ENCODE results near the gene C16orf95.

DNA sequence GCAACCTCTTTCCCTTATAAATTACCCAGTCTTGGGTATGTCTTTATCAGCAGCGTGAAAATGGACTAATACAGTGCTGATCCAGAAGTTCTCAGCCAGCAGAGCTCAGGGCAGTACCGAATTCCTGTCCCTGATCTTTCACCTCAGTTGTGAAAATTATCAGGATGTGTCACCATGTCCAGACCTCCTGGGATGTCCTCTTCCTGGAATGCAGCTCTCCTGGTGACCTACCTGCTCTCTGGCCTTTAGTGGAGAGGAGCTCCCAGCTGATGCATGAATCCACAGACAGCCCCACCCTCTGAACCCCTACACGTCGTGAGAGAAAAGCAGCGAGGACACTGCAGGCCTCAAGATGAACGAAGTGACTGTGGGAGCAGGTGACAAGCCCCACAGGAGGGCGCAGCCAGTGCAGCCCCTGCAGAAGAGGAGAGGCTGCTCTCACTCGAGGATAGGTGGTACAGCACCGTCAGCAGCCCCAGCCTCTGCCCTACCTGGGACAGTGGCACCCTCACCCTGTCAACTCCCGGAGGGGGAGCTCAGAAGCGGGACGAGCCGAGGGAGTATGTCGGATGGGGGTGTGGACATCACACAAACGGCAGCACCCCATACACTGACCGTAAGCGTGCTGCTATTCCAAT, 22.0 kb upstream of the C16orf95 start:
- TF ChIP-seq TCF7L2 (IDR thresholded peaks at IDR 0.05; ENCODE audit: low read depth, low read length) (no peak), POLR2AphosphoS5 (IDR thresholded peaks at IDR 0.05; ENCODE audit: low read depth, low read length) (no peak)
- TF ChIP-seq, protein P1, sequence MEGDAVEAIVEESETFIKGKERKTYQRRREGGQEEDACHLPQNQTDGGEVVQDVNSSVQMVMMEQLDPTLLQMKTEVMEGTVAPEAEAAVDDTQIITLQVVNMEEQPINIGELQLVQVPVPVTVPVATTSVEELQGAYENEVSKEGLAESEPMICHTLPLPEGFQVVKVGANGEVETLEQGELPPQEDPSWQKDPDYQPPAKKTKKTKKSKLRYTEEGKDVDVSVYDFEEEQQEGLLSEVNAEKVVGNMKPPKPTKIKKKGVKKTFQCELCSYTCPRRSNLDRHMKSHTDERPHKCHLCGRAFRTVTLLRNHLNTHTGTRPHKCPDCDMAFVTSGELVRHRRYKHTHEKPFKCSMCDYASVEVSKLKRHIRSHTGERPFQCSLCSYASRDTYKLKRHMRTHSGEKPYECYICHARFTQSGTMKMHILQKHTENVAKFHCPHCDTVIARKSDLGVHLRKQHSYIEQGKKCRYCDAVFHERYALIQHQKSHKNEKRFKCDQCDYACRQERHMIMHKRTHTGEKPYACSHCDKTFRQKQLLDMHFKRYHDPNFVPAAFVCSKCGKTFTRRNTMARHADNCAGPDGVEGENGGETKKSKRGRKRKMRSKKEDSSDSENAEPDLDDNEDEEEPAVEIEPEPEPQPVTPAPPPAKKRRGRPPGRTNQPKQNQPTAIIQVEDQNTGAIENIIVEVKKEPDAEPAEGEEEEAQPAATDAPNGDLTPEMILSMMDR (IDR thresholded peaks at IDR 0.05), result no peak
- TF ChIP-seq, protein P2, sequence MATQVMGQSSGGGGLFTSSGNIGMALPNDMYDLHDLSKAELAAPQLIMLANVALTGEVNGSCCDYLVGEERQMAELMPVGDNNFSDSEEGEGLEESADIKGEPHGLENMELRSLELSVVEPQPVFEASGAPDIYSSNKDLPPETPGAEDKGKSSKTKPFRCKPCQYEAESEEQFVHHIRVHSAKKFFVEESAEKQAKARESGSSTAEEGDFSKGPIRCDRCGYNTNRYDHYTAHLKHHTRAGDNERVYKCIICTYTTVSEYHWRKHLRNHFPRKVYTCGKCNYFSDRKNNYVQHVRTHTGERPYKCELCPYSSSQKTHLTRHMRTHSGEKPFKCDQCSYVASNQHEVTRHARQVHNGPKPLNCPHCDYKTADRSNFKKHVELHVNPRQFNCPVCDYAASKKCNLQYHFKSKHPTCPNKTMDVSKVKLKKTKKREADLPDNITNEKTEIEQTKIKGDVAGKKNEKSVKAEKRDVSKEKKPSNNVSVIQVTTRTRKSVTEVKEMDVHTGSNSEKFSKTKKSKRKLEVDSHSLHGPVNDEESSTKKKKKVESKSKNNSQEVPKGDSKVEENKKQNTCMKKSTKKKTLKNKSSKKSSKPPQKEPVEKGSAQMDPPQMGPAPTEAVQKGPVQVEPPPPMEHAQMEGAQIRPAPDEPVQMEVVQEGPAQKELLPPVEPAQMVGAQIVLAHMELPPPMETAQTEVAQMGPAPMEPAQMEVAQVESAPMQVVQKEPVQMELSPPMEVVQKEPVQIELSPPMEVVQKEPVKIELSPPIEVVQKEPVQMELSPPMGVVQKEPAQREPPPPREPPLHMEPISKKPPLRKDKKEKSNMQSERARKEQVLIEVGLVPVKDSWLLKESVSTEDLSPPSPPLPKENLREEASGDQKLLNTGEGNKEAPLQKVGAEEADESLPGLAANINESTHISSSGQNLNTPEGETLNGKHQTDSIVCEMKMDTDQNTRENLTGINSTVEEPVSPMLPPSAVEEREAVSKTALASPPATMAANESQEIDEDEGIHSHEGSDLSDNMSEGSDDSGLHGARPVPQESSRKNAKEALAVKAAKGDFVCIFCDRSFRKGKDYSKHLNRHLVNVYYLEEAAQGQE (IDR thresholded peaks at IDR 0.05; ENCODE audit: insufficient read depth in 1 of 2, low read depth in 2 of 2, low read length in 1 of 2), result no peak
